Measurements from ENCODE around the gene APLF.

APLF gene

GRCh38 chr2:68574202-68574791 is 106.9 kb downstream of the APLF start:
- TF ChIP-seq CTCF (IDR thresholded peaks at IDR 0.05; ENCODE audit: control extremely low read depth, extremely low read depth, low read depth, missing control alignments), result no peak
- ChIA-PET CTCF (interaction anchor here (0.8 to 3.1 kb wide), 4 partner anchors 12 to 74 kb away, joined by 3 to 23 read pairs (median 4); no protein-coding TSS in a partner anchor), POLR2A (no interaction called here)
- no peak for DNase-seq (ENCODE audit: extremely low spot score)

- ChIA-PET CTCF (interaction anchor here (3.1 kb wide), 1 partner anchor 18 kb away, joined by 23 read pairs; no protein-coding TSS in a partner anchor), POLR2A (no interaction called here)
- TF ChIP-seq CTCF (IDR thresholded peaks at IDR 0.05; ENCODE audit: control extremely low read depth, extremely low read depth, low read depth, missing control alignments), result no peak
Observed at GRCh38 chr2:68577183-68577582, 109.8 kb downstream of the APLF start.

GRCh38 chr2:68579689-68580088 is 112.3 kb downstream of the APLF start:
- POLR2A ChIA-PET, result no interaction called here

More at GRCh38 chr2:68577183-68577582, 109.8 kb downstream of the APLF start:
- DNase-seq (ENCODE audit: extremely low spot score), result no peak

GRCh38 chr2:68588589-68588988 is 121.2 kb downstream of the APLF start:
- TF ChIP-seq CTCF (IDR thresholded peaks at IDR 0.05; ENCODE audit: control extremely low read depth, extremely low read depth, low read depth, missing control alignments), result no peak
- ChIA-PET CTCF (interaction anchor here (1.3 kb wide), 1 partner anchor 100 kb away, joined by 3 read pairs; no protein-coding TSS in a partner anchor), POLR2A (no interaction called here)
- DNase-seq (ENCODE audit: extremely low spot score), result no peak

More at GRCh38 chr2:68579689-68580088, 112.3 kb downstream of the APLF start:
- CTCF ChIA-PET, result interaction anchor here (1.5 to 3.6 kb wide), 2 partner anchors 15 to 19 kb away, joined by 3 to 22 read pairs; no protein-coding TSS in a partner anchor
- no peak for DNase-seq (ENCODE audit: extremely low spot score)
- no peak for TF ChIP-seq CTCF (IDR thresholded peaks at IDR 0.05; ENCODE audit: control extremely low read depth, extremely low read depth, low read depth, missing control alignments)

GRCh38 chr2:68589963-68590362 is 122.6 kb downstream of the APLF start:
- no peak for TF ChIP-seq CTCF (IDR thresholded peaks at IDR 0.05; ENCODE audit: control extremely low read depth, extremely low read depth, low read depth, missing control alignments)
- no peak for DNase-seq (ENCODE audit: extremely low spot score)
- CTCF ChIA-PET, result interaction anchor here (0.9 to 1.5 kb wide), 3 partner anchors 84 to 125 kb away, joined by 3 to 4 read pairs (median 3); no protein-coding TSS in a partner anchor
- POLR2A ChIA-PET, result no interaction called here

GRCh38 chr2:68590702-68591101 is 123.3 kb downstream of the APLF start:
- no peak for TF ChIP-seq CTCF (IDR thresholded peaks at IDR 0.05; ENCODE audit: control extremely low read depth, extremely low read depth, low read depth, missing control alignments)
- no peak for DNase-seq (ENCODE audit: extremely low spot score)
- ChIA-PET CTCF (interaction anchor here (0.9 to 1.5 kb wide), 5 partner anchors 18 to 124 kb away, joined by 3 to 4 read pairs (median 3); no protein-coding TSS in a partner anchor), POLR2A (no interaction called here)
